ENCODE results near the gene HYAL3.

DNA sequence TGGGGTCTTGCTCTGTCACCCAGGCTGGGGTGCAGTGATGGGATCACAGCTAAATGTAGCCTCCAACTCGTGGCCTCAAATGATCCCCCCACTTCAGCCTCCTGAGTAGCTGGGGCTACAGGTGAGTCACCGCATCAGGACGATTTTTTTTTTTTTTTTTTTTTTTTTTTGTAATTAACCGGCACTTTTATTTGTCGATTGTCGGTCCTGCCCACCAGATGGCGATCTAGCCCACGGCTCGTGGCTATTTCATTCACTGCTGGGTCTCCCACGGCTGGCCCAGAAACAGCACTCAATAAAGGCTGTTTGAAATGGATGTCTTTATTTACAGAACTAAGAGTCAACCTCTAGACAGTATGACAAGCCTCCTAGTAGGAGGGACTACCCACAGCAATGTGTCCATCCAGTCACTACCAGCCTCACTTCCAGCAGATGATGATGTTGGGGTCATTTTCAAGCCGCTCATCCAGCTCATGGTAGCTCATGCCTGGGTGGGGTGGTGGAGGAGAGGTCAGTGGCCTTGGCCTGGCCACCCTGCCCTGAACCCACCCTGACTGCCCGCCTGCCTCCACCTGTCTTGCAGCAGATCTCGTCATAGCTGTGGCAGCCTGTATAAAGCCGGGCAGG, 48.1 kb upstream of the HYAL3 start:
- no peak for TF ChIP-seq POLR2A (IDR thresholded peaks at IDR 0.05)
- TF ChIP-seq, protein P1, sequence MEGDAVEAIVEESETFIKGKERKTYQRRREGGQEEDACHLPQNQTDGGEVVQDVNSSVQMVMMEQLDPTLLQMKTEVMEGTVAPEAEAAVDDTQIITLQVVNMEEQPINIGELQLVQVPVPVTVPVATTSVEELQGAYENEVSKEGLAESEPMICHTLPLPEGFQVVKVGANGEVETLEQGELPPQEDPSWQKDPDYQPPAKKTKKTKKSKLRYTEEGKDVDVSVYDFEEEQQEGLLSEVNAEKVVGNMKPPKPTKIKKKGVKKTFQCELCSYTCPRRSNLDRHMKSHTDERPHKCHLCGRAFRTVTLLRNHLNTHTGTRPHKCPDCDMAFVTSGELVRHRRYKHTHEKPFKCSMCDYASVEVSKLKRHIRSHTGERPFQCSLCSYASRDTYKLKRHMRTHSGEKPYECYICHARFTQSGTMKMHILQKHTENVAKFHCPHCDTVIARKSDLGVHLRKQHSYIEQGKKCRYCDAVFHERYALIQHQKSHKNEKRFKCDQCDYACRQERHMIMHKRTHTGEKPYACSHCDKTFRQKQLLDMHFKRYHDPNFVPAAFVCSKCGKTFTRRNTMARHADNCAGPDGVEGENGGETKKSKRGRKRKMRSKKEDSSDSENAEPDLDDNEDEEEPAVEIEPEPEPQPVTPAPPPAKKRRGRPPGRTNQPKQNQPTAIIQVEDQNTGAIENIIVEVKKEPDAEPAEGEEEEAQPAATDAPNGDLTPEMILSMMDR (IDR thresholded peaks at IDR 0.05) = peak in 5 of 6 experiments; percentile 54 to 72 (median 60)

All from Peyer's patch (tissue), 4 donors.